Glutamatergic neuron (in vitro differentiated cells): ENCODE data around the gene OTUD7B. TPM values are rescaled to one million over a fixed set of nuclear protein-coding genes. Genes with fewer than 3 reads are reported as not detected.
"Not testable (repeated sequence)": the region's sequence is repeated elsewhere in the genome, so short reads cannot be mapped to it uniquely, and the experiment has no call there.

Experiments
- DNase-seq: peaks from one replicate; pipeline ENCODE4 v3.0.0; 2022
- H3K27ac Mint-ChIP-seq: one replicate; pipeline ENCODE4 v1.8.0; 2020; ENCODE audit warnings: mild to moderate bottlenecking, mixed read lengths, inconsistent platforms; ENCODE audit not compliant: unreplicated experiment
- H3K27me3 Mint-ChIP-seq: one replicate; pipeline ENCODE4 v1.8.0; 2020; ENCODE audit warnings: mild to moderate bottlenecking, moderate library complexity, mixed read lengths, inconsistent platforms; ENCODE audit not compliant: unreplicated experiment
- H3K36me3 Mint-ChIP-seq: one replicate; pipeline ENCODE4 v1.8.0; 2020; ENCODE audit warnings: mild to moderate bottlenecking, mixed read lengths, inconsistent platforms; ENCODE audit not compliant: unreplicated experiment
- H3K4me1 Mint-ChIP-seq: one replicate; pipeline ENCODE4 v1.8.0; 2020; ENCODE audit warnings: mild to moderate bottlenecking, low read depth, mixed read lengths, inconsistent platforms; ENCODE audit not compliant: unreplicated experiment
- H3K4me3 Mint-ChIP-seq: one replicate; pipeline ENCODE4 v1.8.0; 2020; ENCODE audit warnings: mild to moderate bottlenecking, mixed read lengths, inconsistent platforms; ENCODE audit not compliant: unreplicated experiment
- H3K9me3 Mint-ChIP-seq: one replicate; pipeline ENCODE4 v1.8.0; 2020; ENCODE audit warnings: mild to moderate bottlenecking, moderate library complexity, mixed read lengths, inconsistent platforms; ENCODE audit not compliant: unreplicated experiment
- CTCF ChIP-seq: fragments of 200-600 bp; sonication (generic); IDR thresholded peaks from one replicate; pipeline ENCODE4 v1.5.0; 2021; ENCODE audit not compliant: partially characterized antibody, unreplicated experiment
- total RNA-seq: library from RNA; stranded (reverse); fragmentation: NEBNext Ultra II Directional; extraction: Animal tissue kit (Norgen Biotek cat#: 25700); gene quantifications from one replicate; pipeline ENCODE4 v1.2.1, GENCODE V29; 2021; ENCODE audit not compliant: unreplicated experiment

OTUD7B gene
- total RNA-seq, 1 donor from 2014 or later = 15.4 TPM

GRCh38 chr1:149942885-149943284 lies 67.6 kb downstream of the OTUD7B start:
- Mint-ChIP-seq H3K27ac (peak overlapping the region; percentile 34), H3K4me1 (peaks cover 28% of the 10 kb centered on the region), H3K9me3 (peaks cover 2% of the 10 kb centered on the region), H3K4me3 (no peak overlapping the region), H3K36me3 (peaks cover 6% of the 10 kb centered on the region), H3K27me3 (peaks cover 4% of the 10 kb centered on the region)
- no peak for DNase-seq
- TF ChIP-seq CTCF = no peak

- peak; percentile 61 for DNase-seq
- H3K36me3 Mint-ChIP-seq = peaks cover 6% of the 10 kb centered on the region
- peaks cover 2% of the 10 kb centered on the region for H3K9me3 Mint-ChIP-seq
- H3K27me3 Mint-ChIP-seq = peaks cover 4% of the 10 kb centered on the region
- peaks cover 33% of the 10 kb centered on the region for H3K4me1 Mint-ChIP-seq
- no peak overlapping the region for H3K27ac Mint-ChIP-seq
- no peak for TF ChIP-seq CTCF
- no peak overlapping the region for H3K4me3 Mint-ChIP-seq
Measured at GRCh38 chr1:149942207-149942606, 68.3 kb downstream of the OTUD7B start.

GRCh38 chr1:149940427-149940826 lies 70.1 kb downstream of the OTUD7B start:
- Mint-ChIP-seq H3K4me3 (no peak overlapping the region), H3K36me3 (peaks cover 6% of the 10 kb centered on the region), H3K27me3 (peaks cover 8% of the 10 kb centered on the region), H3K27ac (peak overlapping the region; percentile 53), H3K9me3 (peaks cover 2% of the 10 kb centered on the region), H3K4me1 (peaks cover 34% of the 10 kb centered on the region)
- no peak for DNase-seq
- TF ChIP-seq CTCF = no peak

GRCh38 chr1:149938668-149939003 lies 71.9 kb downstream of the OTUD7B start:
- not testable (repeated sequence) for H3K27me3 Mint-ChIP-seq, DNase-seq, H3K36me3 Mint-ChIP-seq, H3K9me3 Mint-ChIP-seq, H3K4me3 Mint-ChIP-seq
- Mint-ChIP-seq H3K4me1 (peaks cover 22% of the 10 kb centered on the region), H3K27ac (peak overlapping the region; percentile 78)

GRCh38 chr1:149937759-149938158 lies 72.8 kb downstream of the OTUD7B start:
- no peaks in the 10 kb centered on the region for H3K36me3 Mint-ChIP-seq

More at GRCh38 chr1:149937759-149938158, 72.8 kb downstream of the OTUD7B start:
- Mint-ChIP-seq H3K9me3 (no peaks in the 10 kb centered on the region), H3K27ac (no peak overlapping the region), H3K4me3 (no peak overlapping the region), H3K4me1 (peaks cover 14% of the 10 kb centered on the region), H3K27me3 (peaks cover 7% of the 10 kb centered on the region)
- DNase-seq = no peak
- no peak for TF ChIP-seq CTCF
